ENCODE results near the gene GASK1A.

- TF ChIP-seq, protein P1, sequence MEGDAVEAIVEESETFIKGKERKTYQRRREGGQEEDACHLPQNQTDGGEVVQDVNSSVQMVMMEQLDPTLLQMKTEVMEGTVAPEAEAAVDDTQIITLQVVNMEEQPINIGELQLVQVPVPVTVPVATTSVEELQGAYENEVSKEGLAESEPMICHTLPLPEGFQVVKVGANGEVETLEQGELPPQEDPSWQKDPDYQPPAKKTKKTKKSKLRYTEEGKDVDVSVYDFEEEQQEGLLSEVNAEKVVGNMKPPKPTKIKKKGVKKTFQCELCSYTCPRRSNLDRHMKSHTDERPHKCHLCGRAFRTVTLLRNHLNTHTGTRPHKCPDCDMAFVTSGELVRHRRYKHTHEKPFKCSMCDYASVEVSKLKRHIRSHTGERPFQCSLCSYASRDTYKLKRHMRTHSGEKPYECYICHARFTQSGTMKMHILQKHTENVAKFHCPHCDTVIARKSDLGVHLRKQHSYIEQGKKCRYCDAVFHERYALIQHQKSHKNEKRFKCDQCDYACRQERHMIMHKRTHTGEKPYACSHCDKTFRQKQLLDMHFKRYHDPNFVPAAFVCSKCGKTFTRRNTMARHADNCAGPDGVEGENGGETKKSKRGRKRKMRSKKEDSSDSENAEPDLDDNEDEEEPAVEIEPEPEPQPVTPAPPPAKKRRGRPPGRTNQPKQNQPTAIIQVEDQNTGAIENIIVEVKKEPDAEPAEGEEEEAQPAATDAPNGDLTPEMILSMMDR (conservative IDR thresholded peaks at IDR 0.05): no peak
- TF ChIP-seq EZH2 (IDR thresholded peaks at IDR 0.05; ENCODE audit: low read depth): no peak
Measured at GRCh38 chr3:43012174-43012573, 33.1 kb downstream of the GASK1A start.

Measured in PC-9 (cell line).